Measurements from ENCODE around the gene LMNB1. TPM values are rescaled to one million over a fixed set of nuclear protein-coding genes. Genes with fewer than 3 reads are reported as not detected.
A peak's percentile ranks its signal among the peaks of the same experiment; 100 is the strongest.

LMNB1 gene
- total RNA-seq, 1 experiment from 2014 or later = 119 TPM

- H3K4me1 ChIP-seq (ENCODE audit: insufficient read depth, low read length) = peaks cover 9% of the 10 kb centered on the region; the same call in 1 of the 2 replicates
- no peak for ATAC-seq
- intact Hi-C loops (cut with micrococcal nuclease) = no loop called here
- H3K27ac ChIP-seq (ENCODE audit: low read length) = no peak overlapping the region
- no peak overlapping the region for H3K4me2 ChIP-seq (ENCODE audit: low read length)
- TF ChIP-seq CTCF (conservative IDR thresholded peaks at IDR 0.05; ENCODE audit: low read depth, low read length) = no peak
- no peak for TF ChIP-seq EZH2phosphoT487 (IDR thresholded peaks at IDR 0.05; ENCODE audit: borderline replicate concordance, low read length)
- no peak for TF ChIP-seq EZH2 (IDR thresholded peaks at IDR 0.05; ENCODE audit: low read length, unreplicated experiment)
- no peaks in the 10 kb centered on the region for H3K9me3 ChIP-seq (ENCODE audit: low read length)
- DNase-seq = no peak
- peaks cover 8% of the 10 kb centered on the region for H3K36me3 ChIP-seq (ENCODE audit: low read depth, low read length)
- H3K79me2 ChIP-seq (ENCODE audit: low read length) = peaks cover 98% of the 10 kb centered on the region
- H3F3A ChIP-seq (ENCODE audit: low read length, unreplicated experiment) = no peaks in the 10 kb centered on the region
- CTCF ChIA-PET = no interaction called here
- H2AFZ ChIP-seq (ENCODE audit: low read length) = no peak overlapping the region
- H3K27me3 ChIP-seq (ENCODE audit: low read length) = no peaks in the 10 kb centered on the region
- H4K20me1 ChIP-seq (ENCODE audit: low read length) = peaks cover 70% of the 10 kb centered on the region
- H3K9ac ChIP-seq (ENCODE audit: low read length) = no peak overlapping the region
- no TSS peak for BruUV-seq (replicated peaks)
- no peak overlapping the region for H3K4me3 ChIP-seq (ENCODE audit: low read length)
- no peaks in the 10 kb centered on the region for H3K9me2 ChIP-seq (replicated peaks; ENCODE audit: low read length)
- POLR2A ChIA-PET (ENCODE audit: unreplicated experiment) = no interaction called here
These were observed 22.8 kb downstream of the LMNB1 start for GRCh38 chr5:126799780-126800179.

GRCh38 chr5:126801174-126801991 is 24.4 kb downstream of the LMNB1 start:
- Histone ChIP-seq H3K27me3 (ENCODE audit: low read length) (no peaks in the 10 kb centered on the region), H3K9me2 (replicated peaks; ENCODE audit: low read length) (no peaks in the 10 kb centered on the region), H3F3A (ENCODE audit: low read length, unreplicated experiment) (no peaks in the 10 kb centered on the region), H4K20me1 (ENCODE audit: low read length) (peaks cover 61% of the 10 kb centered on the region), H2AFZ (ENCODE audit: low read length) (no peak overlapping the region), H3K79me2 (ENCODE audit: low read length) (peaks cover 95% of the 10 kb centered on the region), H3K36me3 (ENCODE audit: low read depth, low read length) (peaks cover 20% of the 10 kb centered on the region), H3K4me1 (ENCODE audit: insufficient read depth, low read length) (peaks cover 9% of the 10 kb centered on the region; the same call in 1 of the 2 replicates), H3K27ac (ENCODE audit: low read length) (no peak overlapping the region), H3K4me3 (ENCODE audit: low read length) (no peak overlapping the region), H3K9me3 (ENCODE audit: low read length) (no peaks in the 10 kb centered on the region), H3K9ac (ENCODE audit: low read length) (no peak overlapping the region), H3K4me2 (ENCODE audit: low read length) (no peak overlapping the region)
- ATAC-seq (peak; percentile 74), DNase-seq (peak; percentile 31)
- TF ChIP-seq EZH2 (IDR thresholded peaks at IDR 0.05; ENCODE audit: low read length, unreplicated experiment) (no peak), CTCF (conservative IDR thresholded peaks at IDR 0.05; ENCODE audit: low read depth, low read length) (no peak), EZH2phosphoT487 (IDR thresholded peaks at IDR 0.05; ENCODE audit: borderline replicate concordance, low read length) (no peak)
- ChIA-PET POLR2A (ENCODE audit: unreplicated experiment) (no interaction called here), CTCF (interaction anchor here (0.5 to 1.8 kb wide), 4 partner anchors 23 to 1020 kb away, joined by 3 to 12 read pairs (median 4); no protein-coding TSS in a partner anchor)
- BruUV-seq (replicated peaks) = no TSS peak
- intact Hi-C loops (cut with micrococcal nuclease) = no loop called here

- Histone ChIP-seq H3K36me3 (ENCODE audit: low read depth, low read length) (peaks cover 25% of the 10 kb centered on the region), H3K4me2 (ENCODE audit: low read length) (no peak overlapping the region), H3K9me3 (ENCODE audit: low read length) (no peaks in the 10 kb centered on the region), H3F3A (ENCODE audit: low read length, unreplicated experiment) (no peaks in the 10 kb centered on the region), H3K4me1 (ENCODE audit: insufficient read depth, low read length) (peaks cover 9% of the 10 kb centered on the region; the same call in 1 of the 2 replicates), H3K27ac (ENCODE audit: low read length) (no peak overlapping the region), H2AFZ (ENCODE audit: low read length) (no peak overlapping the region), H3K79me2 (ENCODE audit: low read length) (peaks cover 91% of the 10 kb centered on the region), H3K27me3 (ENCODE audit: low read length) (no peaks in the 10 kb centered on the region), H3K4me3 (ENCODE audit: low read length) (no peak overlapping the region), H3K9me2 (replicated peaks; ENCODE audit: low read length) (no peaks in the 10 kb centered on the region), H3K9ac (ENCODE audit: low read length) (no peak overlapping the region), H4K20me1 (ENCODE audit: low read length) (peaks cover 57% of the 10 kb centered on the region)
- intact Hi-C loops (cut with micrococcal nuclease) = loop anchor here (1.0 kb wide), 3 partner anchors 22 to 146 kb away; no protein-coding TSS in a partner anchor
- peak; percentile 40 for DNase-seq
- TF ChIP-seq EZH2phosphoT487 (IDR thresholded peaks at IDR 0.05; ENCODE audit: borderline replicate concordance, low read length) = no peak
- TF ChIP-seq CTCF (conservative IDR thresholded peaks at IDR 0.05; ENCODE audit: low read depth, low read length) = peak; percentile 57
- TF ChIP-seq EZH2 (IDR thresholded peaks at IDR 0.05; ENCODE audit: low read length, unreplicated experiment) = no peak
- ATAC-seq = peak; percentile 48; the same call in 1 of the 2 replicates
- BruUV-seq (replicated peaks) = no TSS peak
- CTCF ChIA-PET = interaction anchor here (0.6 to 1.8 kb wide), 6 partner anchors 24 to 1019 kb away, joined by 3 to 12 read pairs (median 4); no protein-coding TSS in a partner anchor
- POLR2A ChIA-PET (ENCODE audit: unreplicated experiment) = no interaction called here
These were observed 25.0 kb downstream of the LMNB1 start for GRCh38 chr5:126801992-126802294.
